Islet precursor cell (in vitro differentiated cells): ENCODE results near the gene SORBS1.

Experiments used
- DNase-seq: peaks from one replicate; pipeline ENCODE4 v3.0.0-alpha.2; 2018

Gene SORBS1

DNA sequence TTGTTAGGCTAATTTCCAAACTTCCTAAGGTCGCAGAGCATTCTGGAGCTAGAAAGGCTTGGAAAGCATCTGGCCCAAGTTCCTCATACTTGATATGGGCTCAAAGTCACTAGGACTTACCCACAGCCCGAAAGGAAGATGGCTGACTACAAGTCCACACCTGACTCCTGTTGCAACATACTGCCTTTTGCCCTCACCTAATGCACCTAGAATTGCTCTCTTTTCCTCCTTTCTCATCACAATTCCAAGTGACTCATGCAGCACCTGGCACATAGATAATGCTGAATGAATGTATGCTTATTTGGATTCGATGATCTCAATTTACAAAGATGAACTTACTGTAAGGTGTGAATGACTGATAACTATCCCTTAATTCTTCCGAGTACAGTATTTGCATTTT lies 131.5 kb downstream of the SORBS1 start:
- DNase-seq = no peak

- DNase-seq = no peak
These were observed 132.5 kb downstream of the SORBS1 start for GRCh38 chr10:95428701-95429100.

GRCh38 chr10:95426482-95426881 lies 134.7 kb downstream of the SORBS1 start:
- DNase-seq = no peak

- DNase-seq = no peak
These were observed 135.3 kb downstream of the SORBS1 start for GRCh38 chr10:95425592-95426465.

GRCh38 chr10:95423164-95424005 lies 137.8 kb downstream of the SORBS1 start:
- DNase-seq = no peak

DNA sequence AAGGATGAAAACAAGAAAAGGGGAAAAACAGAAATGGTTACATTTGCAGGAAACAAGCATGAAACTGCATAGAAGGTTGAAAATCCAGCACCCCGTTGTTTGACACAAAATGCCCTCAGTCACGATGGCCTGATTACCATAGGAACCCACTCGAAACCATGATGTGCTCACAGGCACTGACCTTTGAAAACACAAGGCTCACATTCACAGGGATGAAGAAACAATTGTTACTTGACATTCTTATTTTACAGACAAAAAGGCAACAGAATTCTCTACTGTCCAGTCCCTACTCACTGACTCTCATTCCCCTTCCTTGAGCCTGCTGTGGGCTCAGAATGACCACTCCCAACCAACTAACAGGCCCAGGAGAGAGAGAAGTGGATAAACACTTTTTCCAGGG lies 138.9 kb downstream of the SORBS1 start:
- no peak for DNase-seq

GRCh38 chr10:95421782-95422181 lies 139.4 kb downstream of the SORBS1 start:
- no peak for DNase-seq

DNA sequence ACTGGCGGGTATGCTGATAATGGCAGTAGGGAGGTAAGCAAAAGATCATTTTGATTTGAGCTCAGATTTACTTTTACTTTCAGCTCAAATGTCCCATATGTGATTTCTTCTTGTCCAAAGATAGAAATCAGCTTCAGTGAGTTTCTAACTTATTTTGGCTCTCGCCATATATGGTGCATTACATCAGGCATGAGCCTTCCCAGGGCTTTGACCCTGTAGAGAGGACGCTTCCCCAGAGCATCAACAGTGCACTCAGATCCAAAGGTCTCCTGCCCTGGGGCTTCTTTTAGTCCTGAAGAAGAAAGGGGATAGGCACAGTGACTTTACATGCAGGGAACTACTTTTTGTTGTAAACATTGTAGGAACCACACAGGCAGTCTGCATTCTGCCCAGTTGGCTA lies 141.8 kb downstream of the SORBS1 start:
- DNase-seq = no peak

GRCh38 chr10:95416973-95417372 lies 144.2 kb downstream of the SORBS1 start:
- DNase-seq = no peak

DNA sequence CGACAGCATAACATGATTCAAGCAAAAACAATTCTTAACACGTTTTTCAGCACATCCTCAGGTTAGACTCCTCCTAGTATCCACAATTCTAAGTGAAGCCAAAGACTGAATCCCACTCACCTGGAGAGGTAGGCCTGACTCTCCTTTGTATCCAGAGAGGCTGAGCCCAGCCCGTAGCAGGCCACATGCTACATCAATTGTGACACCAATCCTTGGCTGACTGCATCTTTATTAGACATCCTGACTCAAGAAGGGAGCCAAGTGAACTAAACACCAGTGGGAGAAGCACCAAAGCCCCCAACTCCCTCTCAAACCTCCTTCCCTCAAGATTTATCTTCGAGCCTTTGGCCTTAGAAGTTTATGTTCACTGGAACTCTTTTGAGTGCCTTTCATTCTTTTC lies 144.9 kb downstream of the SORBS1 start:
- no peak for DNase-seq

- no peak for DNase-seq
These were observed 145.5 kb downstream of the SORBS1 start for GRCh38 chr10:95415621-95416031.

- no peak for DNase-seq
These were observed 146.2 kb downstream of the SORBS1 start for GRCh38 chr10:95414844-95415485.

- DNase-seq = no peak
These were observed 146.9 kb downstream of the SORBS1 start for GRCh38 chr10:95414016-95414830.

GRCh38 chr10:95413588-95413987 lies 147.6 kb downstream of the SORBS1 start:
- DNase-seq = no peak

DNA sequence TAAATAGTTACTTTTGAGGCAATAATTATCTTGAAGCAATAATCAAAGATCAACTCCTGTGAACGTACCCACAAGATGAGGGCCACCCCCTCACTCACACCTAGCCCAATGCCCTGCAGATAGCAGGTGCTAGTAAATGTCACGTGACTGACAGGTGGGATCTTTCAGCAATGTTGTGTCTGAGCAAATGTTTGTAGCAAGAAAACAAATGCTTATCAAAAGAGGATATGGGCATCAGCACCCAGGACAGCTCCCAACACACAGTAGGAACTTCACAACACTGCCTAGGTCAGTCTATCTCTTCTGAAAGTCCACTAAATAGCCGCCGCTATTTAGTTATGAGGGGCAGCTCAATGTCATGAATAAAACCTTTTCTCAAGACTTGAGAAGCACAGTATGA lies 149.5 kb downstream of the SORBS1 start:
- DNase-seq = no peak

DNA sequence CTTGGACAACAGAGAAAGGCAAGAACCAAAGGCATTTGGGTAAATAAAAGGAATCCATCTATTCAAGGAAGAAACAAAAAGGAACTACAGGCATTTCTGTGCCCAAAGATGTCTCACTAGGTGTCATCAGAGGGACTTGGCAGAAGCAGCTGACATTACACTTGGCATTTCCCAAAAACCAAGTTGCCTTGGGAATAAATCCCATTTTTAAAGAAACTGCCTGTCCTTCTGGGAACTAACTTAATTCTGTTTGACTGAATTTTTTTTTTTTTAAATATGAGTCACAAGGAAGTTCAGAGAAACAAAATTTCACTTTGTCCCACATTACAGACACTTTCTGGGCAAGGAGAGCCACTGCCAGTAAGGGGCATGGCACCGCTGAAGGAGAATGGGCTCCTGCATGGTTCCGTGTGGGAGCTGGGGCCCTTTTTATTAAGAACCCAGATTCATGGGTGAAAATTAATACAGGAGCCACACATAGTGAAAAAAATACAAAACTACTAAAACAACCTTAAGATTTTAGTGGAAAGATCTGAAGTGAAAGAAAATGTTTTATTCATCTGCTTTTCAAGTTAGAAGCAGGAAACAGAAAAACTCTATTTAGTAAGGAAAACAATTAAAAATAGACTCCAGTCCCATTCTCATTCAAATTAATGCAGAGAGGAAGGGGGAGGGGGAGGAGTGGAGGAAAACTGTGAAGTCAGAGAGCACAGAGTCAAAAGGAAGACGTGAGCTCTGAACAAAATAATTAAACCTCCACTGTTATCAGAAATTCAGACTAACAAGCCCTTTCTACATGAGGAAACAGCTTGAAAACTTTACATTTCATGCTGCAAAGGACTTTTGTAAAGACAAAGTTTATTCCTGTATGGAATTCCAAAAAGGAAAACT lies 151.9 kb downstream of the SORBS1 start:
- DNase-seq = no peak

- no peak for DNase-seq
These were observed 152.8 kb downstream of the SORBS1 start for GRCh38 chr10:95408148-95408960.

- DNase-seq = no peak
These were observed 153.6 kb downstream of the SORBS1 start for GRCh38 chr10:95407546-95407945.

DNA sequence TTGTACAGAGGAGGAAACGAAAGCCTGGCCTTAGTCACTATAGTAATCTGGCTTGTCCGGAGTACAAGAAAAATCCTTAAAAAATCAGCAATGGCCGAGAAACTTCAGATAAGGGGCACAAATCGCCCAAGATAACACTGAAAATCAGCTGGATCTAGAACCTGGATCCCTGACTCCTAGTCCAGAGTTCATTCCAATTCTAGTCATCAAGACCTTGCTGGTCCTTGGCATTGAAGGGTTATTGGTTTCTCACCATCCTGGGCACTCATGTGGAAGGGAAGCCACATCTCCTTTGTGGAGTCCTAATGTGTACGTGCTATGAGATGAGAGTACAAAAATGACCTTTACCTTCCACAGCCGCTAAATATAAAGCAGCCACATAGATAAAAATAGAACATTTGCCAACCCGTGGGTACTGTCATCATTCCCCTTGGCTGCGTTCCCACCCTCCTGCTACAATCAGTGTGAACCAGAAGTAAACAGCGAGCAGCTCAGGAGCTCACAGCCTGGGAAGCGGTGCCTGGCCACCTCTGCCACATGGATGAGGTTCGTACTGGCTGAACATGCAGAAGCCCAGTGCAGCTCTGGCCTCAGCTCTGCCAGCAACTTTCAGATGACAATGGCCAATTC lies 154.4 kb downstream of the SORBS1 start:
- DNase-seq = no peak

DNA sequence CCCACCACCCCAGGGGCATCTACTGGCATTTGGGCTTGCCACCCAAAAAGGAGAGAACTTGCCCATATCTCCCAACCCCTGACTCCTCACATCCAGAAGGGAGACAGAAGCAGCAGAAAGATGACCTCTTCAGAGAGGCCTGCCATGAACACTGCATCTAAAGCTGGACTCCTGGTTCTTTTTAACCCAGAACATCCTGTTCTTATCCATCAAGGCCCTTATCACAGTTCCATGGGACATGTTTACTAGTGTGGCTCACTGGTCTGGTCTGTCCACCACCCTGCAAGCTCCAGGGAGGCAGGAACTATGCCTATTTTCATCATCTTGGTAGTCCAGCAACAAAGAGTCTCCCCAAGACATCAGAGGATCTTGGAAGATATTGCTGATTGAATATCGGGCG lies 155.5 kb downstream of the SORBS1 start:
- no peak for DNase-seq
